ENCODE results near the gene PYROXD2.

The PYROXD2 gene

DNA sequence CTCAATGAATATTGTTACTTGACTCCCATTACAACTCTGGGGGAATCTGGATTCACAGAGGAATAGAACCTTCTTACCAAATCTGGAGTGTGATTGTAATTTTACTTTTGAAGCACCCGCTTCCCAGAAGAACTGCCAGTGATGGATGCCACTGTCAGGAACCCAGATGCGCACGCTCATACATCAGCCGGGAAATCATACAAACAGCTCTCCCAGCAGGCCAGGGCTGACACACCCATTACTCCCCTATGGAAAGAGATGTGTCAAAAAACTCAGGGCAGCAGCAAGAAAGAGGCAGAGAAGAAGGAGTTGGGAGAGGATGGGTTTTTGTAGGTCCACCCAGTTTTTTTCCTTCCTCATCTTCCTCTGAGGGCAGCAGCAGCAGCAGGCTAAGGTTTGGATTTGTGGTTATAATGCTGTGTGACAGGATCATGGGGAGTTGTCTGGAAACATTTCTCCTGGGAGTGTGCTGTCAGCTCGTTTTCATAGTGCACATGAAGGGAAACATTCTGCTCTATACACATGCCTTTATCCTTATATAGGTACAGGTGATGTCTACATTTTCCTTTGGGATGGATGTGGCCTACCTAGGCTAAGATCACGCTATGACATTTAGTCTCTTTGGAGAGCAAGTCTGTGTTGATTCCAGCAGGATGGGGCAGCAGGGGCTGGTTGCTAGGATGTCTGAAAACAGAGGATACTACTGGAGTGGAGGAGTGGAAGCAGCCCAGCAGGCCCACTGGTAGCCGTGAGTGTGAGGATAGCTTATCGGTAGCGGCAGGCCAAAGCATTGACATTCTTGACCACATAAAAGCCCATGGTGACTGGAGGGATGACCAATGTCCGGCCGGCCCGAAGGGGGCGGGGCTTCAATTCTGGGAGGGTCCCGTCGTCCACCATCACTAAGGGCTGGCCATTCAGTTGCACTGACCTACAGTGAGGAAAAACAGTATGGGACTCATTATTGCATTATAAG lies 44.1 kb upstream of the PYROXD2 start:
- no peak for TF ChIP-seq FOXK2 (IDR thresholded peaks at IDR 0.05)
- TF ChIP-seq ELF4 (IDR thresholded peaks at IDR 0.05): no peak
- no peak for TF ChIP-seq FOXA1 (IDR thresholded peaks at IDR 0.05)
- no peak for TF ChIP-seq L3MBTL2 (conservative IDR thresholded peaks at IDR 0.05)
- TF ChIP-seq SP1 (IDR thresholded peaks at IDR 0.05): no peak
- TF ChIP-seq HDGF (IDR thresholded peaks at IDR 0.05; ENCODE audit: borderline replicate concordance): no peak
- no peak for TF ChIP-seq FOXM1 (IDR thresholded peaks at IDR 0.05; ENCODE audit: borderline replicate concordance)
- no peak for TF ChIP-seq SUZ12 (IDR thresholded peaks at IDR 0.05)
- POLR2A ChIA-PET: no interaction called here
- CTCF ChIA-PET: no interaction called here
- no peak for DNase-seq (ENCODE audit: extremely low spot score)

- CTCF ChIA-PET: interaction anchor here (1.7 kb wide), 1 partner anchor 9 kb away, joined by 4 read pairs; no protein-coding TSS in a partner anchor
Observed at GRCh38 chr10:98457721-98458120, 42.7 kb upstream of the PYROXD2 start.

GRCh38 chr10:98456686-98457482 lies 41.9 kb upstream of the PYROXD2 start:
- TF ChIP-seq PKNOX1 (IDR thresholded peaks at IDR 0.05) (no peak), CTBP1 (IDR thresholded peaks at IDR 0.05; ENCODE audit: borderline replicate concordance) (no peak), BHLHE40 (IDR thresholded peaks at IDR 0.05; ENCODE audit: borderline replicate concordance) (no peak), ZNF384 (IDR thresholded peaks at IDR 0.05) (no peak), SP1 (IDR thresholded peaks at IDR 0.05) (no peak), L3MBTL2 (conservative IDR thresholded peaks at IDR 0.05) (no peak), HDGF (IDR thresholded peaks at IDR 0.05; ENCODE audit: borderline replicate concordance) (no peak), FOXM1 (IDR thresholded peaks at IDR 0.05; ENCODE audit: borderline replicate concordance) (no peak), ARNT (IDR thresholded peaks at IDR 0.05) (no peak), NFRKB (IDR thresholded peaks at IDR 0.05) (no peak), TARDBP (IDR thresholded peaks at IDR 0.05) (no peak), FOXA1 (IDR thresholded peaks at IDR 0.05) (no peak), ELF4 (IDR thresholded peaks at IDR 0.05) (no peak), SUZ12 (IDR thresholded peaks at IDR 0.05) (no peak), LEF1 (IDR thresholded peaks at IDR 0.05; ENCODE audit: borderline replicate concordance) (no peak)
- ChIA-PET CTCF (interaction anchor here (1.7 kb wide), 1 partner anchor 10 kb away, joined by 4 read pairs; no protein-coding TSS in a partner anchor), POLR2A (no interaction called here)
- no peak for DNase-seq (ENCODE audit: extremely low spot score)

More at GRCh38 chr10:98457721-98458120, 42.7 kb upstream of the PYROXD2 start:
- TF ChIP-seq FOXK2 (IDR thresholded peaks at IDR 0.05) (no peak), FOXM1 (IDR thresholded peaks at IDR 0.05; ENCODE audit: borderline replicate concordance) (no peak), ZNF384 (IDR thresholded peaks at IDR 0.05) (no peak), FOXA1 (IDR thresholded peaks at IDR 0.05) (no peak), TARDBP (IDR thresholded peaks at IDR 0.05) (no peak), L3MBTL2 (conservative IDR thresholded peaks at IDR 0.05) (no peak), SUZ12 (IDR thresholded peaks at IDR 0.05) (no peak), SP1 (IDR thresholded peaks at IDR 0.05) (no peak), HDGF (IDR thresholded peaks at IDR 0.05; ENCODE audit: borderline replicate concordance) (no peak), BHLHE40 (IDR thresholded peaks at IDR 0.05; ENCODE audit: borderline replicate concordance) (no peak), PKNOX1 (IDR thresholded peaks at IDR 0.05) (no peak), ELF4 (IDR thresholded peaks at IDR 0.05) (no peak), ARNT (IDR thresholded peaks at IDR 0.05) (no peak), NFRKB (IDR thresholded peaks at IDR 0.05) (no peak)
- POLR2A ChIA-PET: no interaction called here
- DNase-seq (ENCODE audit: extremely low spot score): no peak

DNA sequence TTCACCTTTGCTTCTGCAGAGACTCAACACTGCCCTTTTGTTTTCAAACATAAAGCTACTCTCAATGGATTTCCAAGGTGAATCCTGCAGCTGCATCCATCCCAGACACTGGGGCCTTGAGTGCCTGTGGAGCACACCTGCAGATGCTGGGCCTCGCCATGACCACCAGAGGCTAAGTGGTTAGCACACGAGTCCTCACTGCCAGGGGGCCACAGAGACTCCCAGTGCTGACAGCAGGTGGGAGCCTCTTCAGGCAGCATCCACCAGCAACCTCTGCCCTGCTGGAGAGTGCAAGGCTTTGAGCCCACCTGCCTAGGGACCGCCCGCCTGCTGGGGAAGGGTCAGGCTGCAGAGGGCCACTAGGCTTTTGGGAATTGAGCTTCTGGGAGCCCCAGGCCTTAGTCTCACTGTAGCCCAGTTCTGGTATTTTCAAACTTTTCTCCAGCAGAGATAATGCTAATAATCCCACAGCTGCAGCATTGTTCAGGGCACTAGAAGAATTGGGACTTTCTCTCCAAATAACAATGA lies 41.1 kb upstream of the PYROXD2 start:
- CTCF ChIA-PET: no interaction called here
- DNase-seq (ENCODE audit: extremely low spot score): no peak
- POLR2A ChIA-PET: no interaction called here
- TF ChIP-seq PKNOX1 (IDR thresholded peaks at IDR 0.05): no peak
- TF ChIP-seq ZNF384 (IDR thresholded peaks at IDR 0.05): no peak
- TF ChIP-seq CTBP1 (IDR thresholded peaks at IDR 0.05; ENCODE audit: borderline replicate concordance): no peak
- TF ChIP-seq HDGF (IDR thresholded peaks at IDR 0.05; ENCODE audit: borderline replicate concordance): no peak
- TF ChIP-seq ELF4 (IDR thresholded peaks at IDR 0.05): no peak
- TF ChIP-seq BHLHE40 (IDR thresholded peaks at IDR 0.05; ENCODE audit: borderline replicate concordance): no peak
- TF ChIP-seq FOXK2 (IDR thresholded peaks at IDR 0.05): no peak

DNA sequence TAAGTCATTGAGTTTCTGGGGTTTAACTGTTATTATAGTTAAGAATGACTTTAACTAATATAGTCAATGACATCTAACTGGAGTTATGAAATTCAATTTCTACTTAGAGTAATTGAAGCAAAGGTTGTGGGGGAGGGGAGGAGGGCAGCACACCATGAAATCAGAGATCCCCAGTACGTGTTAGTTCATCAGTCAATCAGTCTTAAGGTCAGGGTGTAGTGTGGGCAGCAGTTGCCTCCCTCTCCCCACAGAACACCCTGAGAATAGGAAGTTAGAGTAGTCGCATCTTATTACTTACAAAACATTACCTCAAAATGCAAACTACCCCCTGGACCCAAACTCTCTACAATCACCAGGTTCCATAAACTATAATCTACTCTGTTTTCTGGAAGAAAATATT lies 38.7 kb upstream of the PYROXD2 start:
- TF ChIP-seq CTBP1 (IDR thresholded peaks at IDR 0.05; ENCODE audit: borderline replicate concordance) (no peak), BHLHE40 (IDR thresholded peaks at IDR 0.05; ENCODE audit: borderline replicate concordance) (no peak), LEF1 (IDR thresholded peaks at IDR 0.05; ENCODE audit: borderline replicate concordance) (no peak), FOXA1 (IDR thresholded peaks at IDR 0.05) (no peak), ZNF384 (IDR thresholded peaks at IDR 0.05) (no peak), FOXM1 (IDR thresholded peaks at IDR 0.05; ENCODE audit: borderline replicate concordance) (no peak), PKNOX1 (IDR thresholded peaks at IDR 0.05) (no peak), ELF4 (IDR thresholded peaks at IDR 0.05) (no peak), NFRKB (IDR thresholded peaks at IDR 0.05) (no peak), TARDBP (IDR thresholded peaks at IDR 0.05) (no peak), HDGF (IDR thresholded peaks at IDR 0.05; ENCODE audit: borderline replicate concordance) (no peak), ARNT (IDR thresholded peaks at IDR 0.05) (no peak), L3MBTL2 (conservative IDR thresholded peaks at IDR 0.05) (no peak), SUZ12 (IDR thresholded peaks at IDR 0.05) (no peak), SP1 (IDR thresholded peaks at IDR 0.05) (no peak), FOXK2 (IDR thresholded peaks at IDR 0.05) (no peak)
- CTCF ChIA-PET: no interaction called here
- no peak for DNase-seq (ENCODE audit: extremely low spot score)
- POLR2A ChIA-PET: no interaction called here
